Upper lobe of left lung (tissue), 4 donors: ENCODE data around the gene CAPN5.

ENCODE experiments used
- CTCF ChIP-seq, 6 experiments: fragments of 450-650 bp in 4 of 6; fragments of 200-600 bp in 2 of 6; sonication (generic) in 2 of 6; IDR thresholded peaks; one replicate each; pipeline ENCODE4 v1.5.1; 2016 to 2019; ENCODE audit warnings: antibody characterized with exemption in 6 of 6
- EP300 ChIP-seq, 4 donors: sonication (generic); formaldehyde crosslinking; IDR thresholded peaks; one replicate each; pipeline ENCODE4 v1.5.1; 2017; ENCODE audit warnings: antibody characterized with exemption in 4 of 4, control low read depth in 2 of 4
- POLR2A ChIP-seq, 4 donors: fragments of 450-650 bp; IDR thresholded peaks; one replicate each; pipeline ENCODE4 v1.5.1; 2016 to 2017; ENCODE audit warnings: antibody characterized with exemption in 4 of 4, mild to moderate bottlenecking in 2 of 4
- POLR2AphosphoS5 ChIP-seq, 2 donors: sonication (generic); formaldehyde crosslinking; IDR thresholded peaks; one replicate each; pipeline ENCODE4 v1.5.1; 2017; ENCODE audit warnings: antibody characterized with exemption in 2 of 2

- TF ChIP-seq POLR2AphosphoS5 (IDR thresholded peaks at IDR 0.05) (no peak), CTCF (IDR thresholded peaks at IDR 0.05) (no peak), POLR2A (IDR thresholded peaks at IDR 0.05) (no peak), EP300 (IDR thresholded peaks at IDR 0.05) (no peak)
Measured at GRCh38 chr11:77063407-77063806, 3.4 kb upstream of the CAPN5 start.
